GM21515 (cell line): Measurements from ENCODE around the gene CD47.

Experiments
- ATAC-seq: cut with Tn5 transposase; IDR thresholded peaks from one replicate; pipeline ENCODE4 v1.9.1; 2021; ENCODE audit not compliant: unreplicated experiment

Gene CD47

DNA sequence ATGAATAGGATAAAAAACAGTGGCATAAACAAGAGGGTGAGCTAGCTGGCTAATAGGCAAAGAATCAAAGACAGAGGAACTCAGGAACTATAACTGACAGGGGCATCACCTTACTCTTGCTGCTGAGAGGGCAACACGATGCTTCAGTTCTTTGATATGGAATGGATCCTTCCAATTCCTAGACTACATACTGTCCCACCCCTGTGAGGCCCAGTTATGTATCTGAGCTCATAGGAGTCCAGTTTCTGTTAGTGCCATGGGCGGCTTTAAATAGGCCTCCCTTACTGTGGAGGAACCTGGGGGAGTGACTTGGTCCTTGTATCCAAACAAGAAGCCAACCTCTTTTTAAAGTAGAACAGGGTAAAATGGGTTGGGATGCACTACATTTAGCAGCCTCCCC lies 37.3 kb downstream of the CD47 start:
- ATAC-seq = no peak

DNA sequence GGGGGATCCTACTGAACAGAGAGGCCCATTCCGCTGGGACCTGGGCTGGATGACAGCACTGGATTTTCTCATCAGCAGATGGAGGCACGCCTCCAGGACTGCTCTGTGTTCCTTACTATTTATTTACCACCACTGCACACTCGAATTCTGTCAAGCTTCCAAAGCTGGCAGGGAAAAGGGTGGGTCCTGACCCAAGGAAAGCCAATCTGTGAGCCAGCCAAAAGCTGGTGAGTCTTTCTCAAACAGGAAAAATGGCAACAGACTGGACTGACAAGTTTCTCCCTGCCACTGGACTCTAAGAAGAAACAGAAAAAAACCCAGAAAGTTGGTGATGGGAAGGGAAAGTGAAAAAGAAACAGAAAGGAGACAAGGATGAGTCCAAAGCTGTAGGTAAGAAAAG lies 37.8 kb downstream of the CD47 start:
- ATAC-seq = no peak

DNA sequence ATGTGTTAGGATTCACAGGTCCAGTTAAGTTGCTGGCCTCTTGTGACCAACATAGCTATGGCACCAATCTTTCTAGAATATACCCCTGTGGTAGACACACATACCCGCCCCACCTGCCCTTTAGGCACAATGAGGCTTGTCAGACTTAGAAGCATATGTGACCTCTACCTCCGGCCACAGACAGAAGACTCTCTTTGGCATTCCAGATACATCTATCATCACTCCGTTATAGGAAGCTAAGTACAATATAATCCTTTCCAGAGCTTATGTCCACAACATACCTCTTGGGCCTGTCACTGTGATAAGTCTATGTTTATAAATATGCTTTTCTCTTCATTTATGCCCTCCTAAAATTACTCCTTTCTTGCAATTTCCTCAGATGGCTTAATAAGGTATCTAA lies 39.8 kb downstream of the CD47 start:
- no peak for ATAC-seq

DNA sequence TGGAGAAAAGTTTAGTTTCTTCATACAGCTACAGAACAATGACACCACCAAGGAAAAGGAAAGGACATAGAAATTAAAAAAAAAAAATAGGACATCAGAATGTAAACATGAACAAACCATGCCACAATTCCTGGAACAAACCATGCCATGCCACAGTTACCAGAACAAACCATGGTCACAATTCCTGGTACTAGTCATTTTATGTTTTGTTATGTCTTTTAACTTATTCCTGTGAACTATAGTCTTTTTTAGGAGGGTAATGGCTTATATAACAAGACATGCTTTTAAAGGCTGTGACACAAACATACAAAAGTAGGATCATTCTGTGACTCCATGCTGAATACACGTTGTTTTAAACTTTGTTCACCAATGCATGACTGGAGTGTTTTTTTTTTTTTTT lies 42.8 kb downstream of the CD47 start:
- ATAC-seq = no peak

DNA sequence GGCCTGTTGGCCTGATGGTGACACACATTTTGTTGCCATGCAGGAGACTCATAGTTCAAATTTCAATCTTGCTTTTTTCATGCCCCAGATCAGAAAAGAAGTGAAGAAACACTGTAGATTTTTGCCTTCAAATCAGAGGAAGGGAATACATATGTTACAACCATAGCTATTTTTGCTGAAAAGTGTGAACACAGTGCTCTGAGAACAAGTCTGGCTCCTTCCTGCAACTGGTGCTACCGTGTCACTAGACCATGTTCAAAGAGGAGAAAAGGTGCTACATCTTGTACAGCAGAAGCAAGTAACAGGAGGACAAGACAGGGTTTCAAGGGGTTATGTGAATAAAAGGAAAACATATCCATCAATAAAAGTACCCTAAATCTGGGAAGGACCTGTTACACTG lies 44.6 kb downstream of the CD47 start:
- no peak for ATAC-seq

DNA sequence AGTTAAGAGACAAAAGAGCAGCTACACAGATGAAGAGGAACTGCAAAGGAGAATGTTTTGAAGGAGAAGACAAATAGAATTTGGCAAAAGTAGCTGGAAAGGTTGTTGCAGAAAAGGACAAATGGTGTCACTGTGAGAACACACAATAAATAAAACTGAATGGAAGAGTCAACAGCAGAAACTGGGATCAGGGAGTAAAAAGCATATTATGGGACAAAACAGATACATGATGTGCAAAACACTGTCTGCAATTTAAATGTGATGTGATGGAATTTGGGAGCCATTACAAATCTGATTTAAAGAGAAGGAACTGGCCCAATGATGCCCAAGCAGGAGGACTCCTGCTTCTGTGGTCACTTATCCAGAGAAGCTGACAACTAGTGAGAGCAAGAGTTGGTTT lies 46.1 kb downstream of the CD47 start:
- no peak for ATAC-seq

DNA sequence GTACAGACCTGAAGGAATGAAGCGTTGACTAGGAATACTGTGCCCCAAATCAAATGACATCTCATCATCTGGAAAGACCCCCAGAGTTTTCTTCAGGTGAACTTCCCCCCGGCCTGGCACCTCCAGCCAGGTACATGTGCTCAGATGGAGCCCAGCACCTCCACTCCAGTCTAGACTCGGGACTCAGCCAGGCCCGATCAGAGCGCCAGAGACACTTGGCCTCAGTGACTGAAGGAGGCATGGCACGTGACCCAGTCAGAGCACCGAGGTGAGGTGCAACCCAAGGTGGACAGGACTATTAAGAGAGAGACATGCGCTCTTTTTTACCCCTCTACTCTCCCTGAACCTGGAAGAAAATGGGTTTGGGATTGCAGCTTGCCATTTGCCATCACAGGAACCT lies 48.5 kb downstream of the CD47 start:
- ATAC-seq = no peak

DNA sequence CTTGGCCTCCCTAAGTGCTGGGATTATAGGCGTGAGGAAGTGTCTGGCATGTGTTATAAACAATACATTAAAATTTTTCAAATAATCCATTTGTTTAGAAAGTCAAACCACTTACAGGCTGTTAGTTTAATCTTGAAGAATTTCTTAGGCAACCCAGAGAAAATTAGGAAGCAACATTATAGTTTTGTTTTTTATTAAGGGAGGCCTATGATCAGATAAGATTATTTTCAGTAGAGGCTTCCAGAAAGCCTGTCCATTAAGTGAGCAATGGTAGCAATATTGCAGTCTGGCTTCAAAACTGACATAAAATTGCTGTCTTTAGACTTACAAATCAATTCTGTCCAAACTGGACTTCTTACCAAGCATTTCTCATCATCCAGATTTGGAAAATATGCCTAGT lies 49.6 kb downstream of the CD47 start:
- ATAC-seq = no peak

DNA sequence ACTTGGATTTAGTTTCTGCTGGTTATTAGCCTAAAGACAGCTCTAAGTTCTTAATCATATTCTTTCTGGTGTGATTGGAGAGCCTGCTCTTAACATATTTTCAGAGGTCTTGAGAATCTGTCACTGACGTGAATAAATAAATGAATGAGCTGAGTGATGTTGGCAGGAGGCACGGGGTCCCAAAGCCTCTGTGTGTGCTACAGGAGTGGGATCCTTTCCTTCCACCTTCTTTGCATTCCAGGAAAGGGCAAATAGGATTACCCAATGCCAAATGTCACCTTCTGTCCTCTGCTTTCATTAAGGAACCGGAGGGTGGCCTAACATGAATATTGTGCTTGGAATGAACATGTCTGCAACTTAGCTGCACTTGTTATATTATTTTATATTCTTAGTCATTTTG lies 53.1 kb downstream of the CD47 start:
- no peak for ATAC-seq

DNA sequence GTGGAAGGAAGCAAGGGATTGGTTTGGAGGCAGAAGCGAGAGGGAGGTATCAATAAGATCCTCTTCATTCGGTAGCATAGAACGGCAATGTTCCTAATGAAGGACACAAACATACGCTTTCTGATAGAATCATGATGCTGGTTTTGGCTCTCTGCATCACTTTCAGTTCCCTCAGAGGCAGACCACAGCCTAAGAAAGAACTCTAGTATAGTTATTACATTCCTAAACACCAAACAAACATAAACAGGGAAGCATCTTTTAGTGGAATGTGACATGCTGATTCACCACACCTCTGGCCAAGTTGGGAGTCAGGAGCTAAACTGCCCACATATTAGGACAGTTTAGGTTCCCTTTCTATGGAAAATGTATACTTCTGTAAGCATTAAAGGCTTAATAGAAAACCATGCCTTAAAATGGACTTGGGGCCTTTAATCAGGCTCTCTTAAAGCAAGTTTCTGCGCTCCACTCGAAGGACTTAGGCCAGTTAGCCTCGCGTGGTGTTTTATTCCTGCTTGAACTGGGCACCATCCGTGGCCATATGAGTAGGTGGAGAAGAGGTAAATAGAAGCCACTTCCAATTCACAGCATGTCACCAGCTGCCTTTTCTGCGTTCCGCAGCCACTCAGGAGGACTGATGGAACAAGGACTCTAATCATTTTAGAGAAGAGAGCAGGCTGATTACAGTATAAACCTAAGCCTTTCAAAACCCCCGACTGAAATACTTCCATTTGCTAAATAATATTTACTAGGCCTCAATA lies 53.7 kb downstream of the CD47 start:
- ATAC-seq = no peak

DNA sequence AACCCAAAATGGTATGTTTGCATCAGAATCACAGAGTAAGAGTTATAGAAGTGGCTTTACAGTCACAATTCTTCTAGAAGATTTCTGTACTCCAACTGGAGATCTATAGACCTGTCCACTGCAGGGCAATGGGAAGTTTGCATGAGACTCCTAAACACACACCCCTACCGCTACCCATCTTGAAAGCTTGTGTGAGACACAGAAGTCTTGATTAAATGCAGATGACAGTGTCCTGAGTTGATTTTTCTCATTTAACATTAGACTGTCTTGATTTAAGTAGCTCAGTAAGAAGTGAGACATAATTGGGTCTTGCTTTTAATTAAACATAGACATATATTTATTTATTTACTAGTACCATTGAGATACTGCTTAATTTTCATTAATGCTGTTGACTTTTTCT lies 54.4 kb downstream of the CD47 start:
- ATAC-seq = no peak

DNA sequence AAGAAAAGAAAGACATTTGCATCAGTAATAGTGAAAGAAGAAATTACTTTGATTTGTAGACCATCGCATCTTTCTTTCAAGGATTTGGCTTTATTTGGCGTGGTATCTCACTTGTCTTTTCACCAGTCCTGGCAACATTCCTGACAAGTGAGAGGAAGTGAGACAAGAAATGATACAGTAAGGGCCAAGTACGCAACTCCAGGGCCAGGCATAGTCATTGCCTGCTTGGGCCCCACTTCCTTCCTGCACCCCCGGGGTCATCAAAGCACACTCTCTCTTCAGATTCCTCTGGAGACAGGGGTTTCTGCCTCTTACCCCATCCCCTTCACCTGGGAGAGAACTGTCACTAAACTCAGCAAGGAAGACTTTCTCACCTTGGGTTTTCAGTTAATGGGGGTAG lies 55.1 kb downstream of the CD47 start:
- no peak for ATAC-seq

DNA sequence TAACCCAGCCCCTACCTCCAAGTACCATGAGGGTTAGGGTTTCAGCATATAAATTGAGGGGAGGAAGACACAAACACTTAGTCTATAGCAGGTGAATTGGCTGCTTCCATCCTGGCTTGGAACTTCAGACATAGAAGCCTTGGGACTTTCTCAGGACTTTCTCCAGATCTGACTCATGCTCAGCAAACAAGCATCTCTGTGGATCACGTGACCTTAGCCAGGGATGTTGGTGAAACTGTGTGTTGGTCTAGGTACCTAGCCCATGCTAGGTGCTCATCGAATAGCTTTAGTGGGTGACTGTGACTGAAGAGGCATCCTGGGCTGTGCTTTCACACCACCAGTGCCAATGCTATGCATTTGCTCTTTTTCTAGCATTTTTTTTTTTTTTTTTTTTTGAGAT lies 58.9 kb downstream of the CD47 start:
- no peak for ATAC-seq

DNA sequence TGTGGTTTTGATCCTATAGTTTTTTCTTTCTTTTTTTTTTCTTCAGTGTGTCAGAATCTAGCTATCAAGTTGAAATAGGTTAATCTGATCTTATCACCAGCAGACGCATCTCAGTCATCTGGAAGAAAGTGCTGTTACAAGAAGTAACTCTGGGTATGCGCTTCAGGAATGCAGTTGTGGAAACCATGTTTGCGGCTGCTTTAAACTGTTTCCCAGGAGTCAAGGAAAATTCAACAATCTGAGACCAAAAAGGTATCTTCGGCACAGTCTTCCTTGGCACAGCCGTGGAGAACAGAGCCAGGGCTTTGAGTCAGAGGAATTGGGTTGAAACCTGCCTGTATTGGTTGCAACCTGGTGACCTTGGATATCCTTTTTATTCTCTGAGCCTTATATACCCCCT lies 59.9 kb downstream of the CD47 start:
- ATAC-seq = no peak

DNA sequence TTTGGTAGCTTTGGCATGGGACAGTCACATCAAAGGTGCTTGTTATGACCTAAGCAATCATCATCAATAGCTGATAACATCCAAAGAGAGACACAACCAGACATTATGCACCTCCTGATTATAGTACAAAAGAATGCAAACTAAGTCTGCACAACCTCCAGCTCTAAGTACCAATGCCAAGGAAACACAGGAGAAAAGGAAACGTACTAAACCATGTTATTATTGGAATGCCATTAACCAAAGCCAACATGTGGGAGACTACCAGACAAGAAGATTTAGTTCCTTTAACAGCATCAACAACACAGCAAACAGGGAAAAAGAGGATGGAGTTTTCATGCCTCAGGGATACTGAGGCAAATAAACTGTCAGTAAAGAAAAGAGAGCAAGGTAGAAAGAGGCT lies 61.4 kb downstream of the CD47 start:
- ATAC-seq = no peak

DNA sequence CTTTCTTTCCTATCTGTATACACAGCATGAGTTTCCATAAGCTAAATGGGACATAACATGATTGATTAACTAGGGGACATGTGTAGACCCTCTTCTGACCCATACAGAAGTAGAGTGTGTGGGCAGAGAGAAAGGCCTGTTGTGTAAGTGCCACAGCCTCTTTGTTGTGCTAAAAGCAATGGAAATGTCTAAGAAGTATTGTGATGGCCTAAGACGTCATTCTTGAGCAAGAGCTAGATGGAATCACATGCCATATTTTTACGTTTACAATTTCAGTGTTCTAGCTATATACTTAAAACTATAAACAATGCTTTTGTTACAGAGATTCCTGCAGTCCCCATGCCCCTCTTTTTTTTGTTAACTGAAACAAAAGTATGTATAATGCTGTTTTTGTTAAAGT lies 61.9 kb downstream of the CD47 start:
- no peak for ATAC-seq

DNA sequence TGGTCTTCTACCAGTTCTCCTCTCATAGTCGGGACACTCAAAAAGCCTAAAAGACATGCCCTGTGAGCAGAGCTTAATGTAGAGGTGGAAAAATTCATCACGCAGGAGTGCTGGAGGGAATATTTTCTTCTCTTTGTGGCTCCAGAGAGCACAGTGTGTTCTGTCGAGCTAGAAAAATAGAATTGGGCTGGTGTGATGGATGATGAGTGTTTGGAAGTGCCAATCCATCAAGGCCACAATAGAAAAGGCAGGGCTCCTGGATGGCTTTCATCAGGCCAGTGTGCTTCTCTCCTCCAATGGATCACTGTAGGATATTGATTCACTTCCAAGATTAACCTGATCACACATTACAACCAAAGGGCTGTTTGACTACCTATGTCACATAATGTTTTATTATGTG lies 65.7 kb downstream of the CD47 start:
- ATAC-seq = no peak

DNA sequence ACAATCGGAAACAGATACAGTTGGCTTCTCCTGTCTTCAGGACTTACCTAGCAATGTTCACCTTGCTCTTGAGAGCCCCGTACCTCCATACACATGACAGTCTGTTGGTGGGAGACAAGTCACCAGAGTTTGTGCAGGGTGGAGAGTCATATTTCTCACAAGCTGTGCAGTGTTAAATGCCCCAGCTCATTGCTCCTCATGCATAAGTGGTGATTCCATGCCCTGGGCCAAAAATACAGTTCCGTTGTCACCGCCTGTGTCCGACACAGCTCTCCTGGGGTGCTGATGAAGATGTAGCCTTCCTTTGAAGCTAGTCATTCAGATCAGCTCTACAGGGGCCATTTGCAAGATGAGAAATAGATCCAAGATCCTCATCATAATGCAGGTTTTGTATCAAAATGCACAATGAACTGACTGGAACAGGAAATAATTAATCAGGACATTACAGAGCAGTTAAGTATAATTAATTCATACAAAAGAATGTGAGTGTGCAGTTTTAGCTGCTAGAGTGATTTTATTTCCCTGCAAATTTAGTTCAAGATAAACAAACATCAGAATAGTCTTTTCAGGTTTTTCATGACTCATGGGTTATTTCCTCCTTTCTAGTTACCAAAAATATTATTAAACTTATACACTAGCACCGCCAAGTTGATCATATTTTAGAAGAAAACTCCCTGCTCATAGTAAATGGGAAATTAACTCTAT lies 66.5 kb downstream of the CD47 start:
- no peak for ATAC-seq

DNA sequence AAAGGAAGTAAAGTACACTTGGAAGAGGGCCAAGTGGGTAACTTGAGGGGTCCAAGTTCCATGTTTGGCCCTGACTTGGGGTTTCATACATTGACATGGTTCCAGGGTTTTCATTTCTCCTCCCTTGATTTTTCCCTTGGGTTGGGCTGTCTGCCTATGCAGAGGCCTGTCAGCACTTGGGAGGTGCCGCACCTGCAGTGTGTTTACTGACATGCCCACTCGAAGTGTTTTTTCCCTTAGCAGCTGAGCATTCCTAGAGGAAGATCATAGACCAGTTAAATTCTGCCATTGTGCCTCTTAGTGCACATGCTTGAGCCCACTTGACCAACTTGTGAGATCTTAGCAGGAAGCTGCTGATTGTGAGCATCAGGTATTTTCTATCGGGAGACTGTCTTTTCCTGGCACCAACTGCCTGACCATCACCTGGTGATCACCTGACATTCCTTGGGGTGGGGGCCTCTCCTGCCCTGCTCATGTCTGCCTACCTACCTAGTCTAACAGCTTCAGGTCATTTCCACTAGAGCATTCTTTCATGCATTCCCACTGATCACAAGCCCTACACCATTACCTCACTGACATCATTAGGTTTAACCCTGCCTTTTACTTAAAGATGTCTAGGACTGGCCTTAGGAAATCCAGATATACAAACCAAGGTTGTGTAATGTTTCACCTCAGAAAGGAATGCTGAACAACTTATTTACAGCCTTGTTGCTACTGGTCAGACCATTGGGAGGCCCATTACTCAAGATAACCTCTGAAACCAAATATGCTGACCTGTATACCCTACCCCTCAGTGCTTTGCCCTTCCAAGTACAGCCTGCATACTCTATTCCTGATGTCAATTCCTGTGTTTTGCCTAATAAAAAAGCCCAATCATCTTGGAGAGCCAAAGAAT lies 68.3 kb downstream of the CD47 start:
- ATAC-seq = no peak

DNA sequence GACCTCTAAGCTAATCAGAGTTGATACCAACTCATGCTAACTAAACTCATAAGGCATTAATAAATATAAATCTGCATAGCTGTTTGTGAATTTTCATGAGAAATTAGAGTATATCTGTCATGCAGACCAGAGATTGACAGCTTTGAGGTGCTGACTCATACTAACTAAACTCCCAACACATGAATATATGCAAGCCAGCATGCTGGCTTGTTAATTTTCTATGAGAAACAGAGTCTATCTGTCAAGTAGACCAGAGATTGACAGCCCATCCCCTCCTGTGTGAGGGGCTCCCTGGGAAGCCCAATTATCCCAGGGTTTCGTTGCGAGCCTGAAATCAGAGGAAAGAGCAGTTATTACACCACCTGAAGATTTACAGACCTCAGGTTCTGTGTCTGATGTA lies 69.3 kb downstream of the CD47 start:
- ATAC-seq = no peak

DNA sequence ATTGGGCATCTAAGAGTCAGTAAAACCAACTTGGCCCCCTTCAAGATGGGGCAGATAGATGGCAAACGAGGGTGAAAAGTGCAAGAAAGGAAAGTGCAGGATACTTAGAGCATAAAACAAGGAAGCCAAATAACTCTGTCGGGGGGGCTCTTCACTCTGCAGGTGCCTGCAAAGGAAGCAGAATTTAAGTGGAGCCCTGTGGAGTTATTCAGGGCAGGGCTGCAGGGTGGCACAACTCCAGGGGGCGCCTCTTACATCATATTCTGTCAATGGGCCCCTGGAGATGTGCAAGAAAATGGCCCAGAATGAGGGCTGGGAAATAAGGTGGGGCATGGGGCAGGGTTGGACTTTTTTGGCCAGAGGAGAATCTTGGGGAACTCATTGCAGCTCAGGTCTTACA lies 69.7 kb downstream of the CD47 start:
- no peak for ATAC-seq

DNA sequence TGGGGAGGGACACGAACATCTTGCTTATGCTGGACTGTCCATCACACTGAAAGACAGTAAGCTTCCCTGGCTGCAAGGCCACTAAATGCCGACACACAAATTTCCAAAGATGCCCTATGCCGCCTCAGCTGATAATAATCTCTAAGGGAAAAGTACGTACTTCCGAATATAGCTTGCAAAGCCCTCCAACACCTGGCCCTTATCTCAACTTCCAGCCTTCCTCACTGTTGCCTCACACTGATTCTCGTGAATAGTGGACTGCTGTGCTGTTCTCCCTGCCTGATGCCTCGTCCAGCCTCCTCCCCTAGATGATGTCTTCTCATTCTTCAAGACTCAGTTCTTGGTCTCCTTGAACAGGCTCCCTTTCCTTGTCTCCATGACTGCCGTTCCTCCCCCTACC lies 72.3 kb downstream of the CD47 start:
- no peak for ATAC-seq
